ENCODE measurements around the gene ZBED6.

DNA sequence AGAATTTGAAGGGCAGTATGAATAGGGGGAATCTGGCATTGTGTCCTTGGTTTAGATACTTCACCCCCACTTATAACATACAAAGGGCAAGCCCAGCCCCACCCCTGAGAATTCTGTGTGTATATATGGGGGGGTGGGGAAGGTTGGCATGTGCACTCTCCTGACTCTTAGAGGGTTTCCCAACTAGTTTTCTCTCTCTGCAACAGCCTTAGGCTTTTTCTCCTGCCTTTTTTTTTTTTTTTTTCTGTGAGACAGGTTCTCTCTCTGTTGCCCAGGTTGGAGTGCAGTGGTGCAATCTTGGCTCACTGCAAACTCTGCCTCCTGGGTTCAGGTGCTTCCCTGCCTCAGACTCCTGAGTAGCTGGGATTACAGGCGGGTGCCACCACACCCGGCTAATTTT, 2.9 kb upstream of the ZBED6 start:
- TF ChIP-seq SIN3A (IDR thresholded peaks at IDR 0.05; ENCODE audit: borderline replicate concordance, insufficient read depth, low read length) (no peak), POLR2AphosphoS5 (IDR thresholded peaks at IDR 0.05; ENCODE audit: low read depth, low read length) (no peak)

All from PFSK-1 (cell line).